Measurements from ENCODE around the gene PBRM1. TPM values are rescaled to one million over a fixed set of nuclear protein-coding genes. Genes with fewer than 3 reads are reported as not detected.

PBRM1 gene
- total and polyA plus RNA-seq, 2 donors (not counting 1 experiment from before 2014, with no cell fraction given) = 37.2 to 97.3 TPM

DNA sequence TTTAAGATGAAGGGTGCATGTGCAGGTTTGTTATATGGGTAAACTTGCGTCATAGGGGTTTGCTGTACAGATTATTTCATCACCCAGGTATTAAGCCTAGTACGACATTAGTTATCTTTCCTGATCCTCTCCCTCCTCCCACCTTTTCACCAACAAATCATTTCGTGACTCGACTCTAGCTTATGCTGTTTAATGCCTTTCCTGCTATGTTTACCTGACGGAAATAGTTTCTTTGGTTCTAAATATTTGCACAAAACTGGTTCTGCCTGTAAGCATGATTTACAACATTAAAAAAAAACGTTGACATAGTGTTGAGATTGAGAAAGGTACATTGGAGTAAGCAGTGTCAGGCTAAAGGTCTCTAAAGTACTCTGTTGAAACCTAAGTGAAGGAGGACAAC is 2.6 kb upstream of the PBRM1 start:
- Histone ChIP-seq H3K4me3 (replicated peaks in 1 of 4; ENCODE audit: control extremely low read depth in 1 of 4, insufficient read depth in 1 of 4, low read depth in 3 of 4, low read length in 4 of 4) (no peak overlapping the region), H2AFZ (ENCODE audit: low read length) (no peak overlapping the region), H3K4me1 (ENCODE audit: control insufficient read depth, extremely low read depth, insufficient read depth, low read length) (peaks cover 9% of the 10 kb centered on the region), H3K9ac (ENCODE audit: insufficient read depth, low read length) (no peak overlapping the region), H3K4me2 (ENCODE audit: extremely low read depth, insufficient read depth, low read length) (no peak overlapping the region), H3K27me3 (ENCODE audit: control insufficient read depth, insufficient read depth, low read length) (no peaks in the 10 kb centered on the region), H3K27ac (ENCODE audit: insufficient read depth, low read length) (no peak overlapping the region), H3K9me3 (ENCODE audit: control insufficient read depth, insufficient read depth, low read depth, low read length) (no peaks in the 10 kb centered on the region), H4K20me1 (ENCODE audit: control insufficient read depth, extremely low read depth, insufficient read depth, low read length) (no peaks in the 10 kb centered on the region), H3K36me3 (ENCODE audit: control insufficient read depth, insufficient read depth, low read length) (peaks cover 12% of the 10 kb centered on the region), H3K79me2 (ENCODE audit: control insufficient read depth, insufficient read depth, low read length) (peaks cover 50% of the 10 kb centered on the region)
- TF ChIP-seq, protein P1, sequence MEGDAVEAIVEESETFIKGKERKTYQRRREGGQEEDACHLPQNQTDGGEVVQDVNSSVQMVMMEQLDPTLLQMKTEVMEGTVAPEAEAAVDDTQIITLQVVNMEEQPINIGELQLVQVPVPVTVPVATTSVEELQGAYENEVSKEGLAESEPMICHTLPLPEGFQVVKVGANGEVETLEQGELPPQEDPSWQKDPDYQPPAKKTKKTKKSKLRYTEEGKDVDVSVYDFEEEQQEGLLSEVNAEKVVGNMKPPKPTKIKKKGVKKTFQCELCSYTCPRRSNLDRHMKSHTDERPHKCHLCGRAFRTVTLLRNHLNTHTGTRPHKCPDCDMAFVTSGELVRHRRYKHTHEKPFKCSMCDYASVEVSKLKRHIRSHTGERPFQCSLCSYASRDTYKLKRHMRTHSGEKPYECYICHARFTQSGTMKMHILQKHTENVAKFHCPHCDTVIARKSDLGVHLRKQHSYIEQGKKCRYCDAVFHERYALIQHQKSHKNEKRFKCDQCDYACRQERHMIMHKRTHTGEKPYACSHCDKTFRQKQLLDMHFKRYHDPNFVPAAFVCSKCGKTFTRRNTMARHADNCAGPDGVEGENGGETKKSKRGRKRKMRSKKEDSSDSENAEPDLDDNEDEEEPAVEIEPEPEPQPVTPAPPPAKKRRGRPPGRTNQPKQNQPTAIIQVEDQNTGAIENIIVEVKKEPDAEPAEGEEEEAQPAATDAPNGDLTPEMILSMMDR (conservative IDR thresholded peaks at IDR 0.05 in 1 of 2, IDR thresholded peaks at IDR 0.05 in 1 of 2; ENCODE audit: low read depth in 1 of 2, low read length in 2 of 2) = no peak
- no peak for TF ChIP-seq EZH2 (IDR thresholded peaks at IDR 0.05; ENCODE audit: low read length, missing control alignments)
- DNase-seq (ENCODE audit: low read depth in 2 of 2) = no peak

DNA sequence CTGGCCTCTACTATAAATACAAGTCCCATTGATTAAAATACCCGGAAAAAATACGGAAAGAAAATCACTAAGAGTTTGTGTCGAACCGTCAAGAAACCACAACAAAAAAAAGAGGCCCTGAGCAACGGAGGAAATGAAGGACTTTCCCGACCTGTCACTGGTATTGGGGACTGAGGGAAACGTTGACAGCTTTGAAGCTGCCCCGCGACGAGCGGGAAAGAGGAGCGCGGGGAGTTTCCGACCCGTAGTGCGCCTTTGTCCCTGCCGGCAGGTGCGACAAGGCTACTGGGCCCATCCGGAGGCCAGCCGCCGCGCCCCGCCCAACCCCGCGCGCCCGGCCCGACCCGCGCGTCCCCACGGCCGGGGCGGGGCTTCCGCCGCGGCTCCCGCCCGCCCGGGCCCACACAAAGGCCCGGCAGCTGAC is 416 bp downstream of the PBRM1 start:
- peak overlapping the region; percentile 79 for H3K4me2 ChIP-seq (ENCODE audit: extremely low read depth, insufficient read depth, low read length)
- peak overlapping the region; percentile 89 to 97 (median 94) for H3K4me3 ChIP-seq (replicated peaks in 1 of 4; ENCODE audit: control extremely low read depth in 1 of 4, insufficient read depth in 1 of 4, low read depth in 3 of 4, low read length in 4 of 4)
- H2AFZ ChIP-seq (ENCODE audit: low read length) = no peak overlapping the region
- H3K79me2 ChIP-seq (ENCODE audit: control insufficient read depth, insufficient read depth, low read length) = peaks cover 69% of the 10 kb centered on the region
- DNase-seq (ENCODE audit: low read depth in 2 of 2) = no peak
- peaks cover 5% of the 10 kb centered on the region for H3K36me3 ChIP-seq (ENCODE audit: control insufficient read depth, insufficient read depth, low read length)
- no peaks in the 10 kb centered on the region for H3K27me3 ChIP-seq (ENCODE audit: control insufficient read depth, insufficient read depth, low read length)
- no peaks in the 10 kb centered on the region for H4K20me1 ChIP-seq (ENCODE audit: control insufficient read depth, extremely low read depth, insufficient read depth, low read length)
- peaks cover 17% of the 10 kb centered on the region for H3K4me1 ChIP-seq (ENCODE audit: control insufficient read depth, extremely low read depth, insufficient read depth, low read length)
- H3K27ac ChIP-seq (ENCODE audit: insufficient read depth, low read length) = peak overlapping the region; percentile 93
- no peaks in the 10 kb centered on the region for H3K9me3 ChIP-seq (ENCODE audit: control insufficient read depth, insufficient read depth, low read depth, low read length)
- no peak for TF ChIP-seq EZH2 (IDR thresholded peaks at IDR 0.05; ENCODE audit: low read length, missing control alignments)
- TF ChIP-seq, protein P1 (conservative IDR thresholded peaks at IDR 0.05 in 1 of 2, IDR thresholded peaks at IDR 0.05 in 1 of 2; ENCODE audit: low read depth in 1 of 2, low read length in 2 of 2) = no peak
- peak overlapping the region; percentile 96 for H3K9ac ChIP-seq (ENCODE audit: insufficient read depth, low read length)

DNA sequence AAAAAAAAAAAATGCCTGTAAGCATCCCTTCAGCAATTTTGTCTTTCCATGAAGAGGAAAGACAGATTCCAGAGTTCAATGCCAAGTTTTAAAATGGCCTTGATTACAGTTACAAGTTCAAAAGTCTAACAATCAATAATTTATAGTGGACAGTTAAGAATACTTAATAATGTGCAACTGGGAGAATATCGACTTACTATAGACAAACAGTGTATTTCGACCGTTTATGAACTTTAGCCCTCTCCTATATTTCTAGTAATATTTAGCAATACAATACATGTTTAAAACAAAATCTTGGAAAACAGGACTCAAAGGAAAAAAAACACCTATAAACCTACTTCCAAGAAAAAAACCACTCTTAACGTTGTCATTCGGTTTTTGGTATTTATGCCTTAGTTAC is 1.5 kb downstream of the PBRM1 start:
- TF ChIP-seq, protein P1 (conservative IDR thresholded peaks at IDR 0.05 in 1 of 2, IDR thresholded peaks at IDR 0.05 in 1 of 2; ENCODE audit: low read depth in 1 of 2, low read length in 2 of 2) = no peak
- TF ChIP-seq EZH2 (IDR thresholded peaks at IDR 0.05; ENCODE audit: low read length, missing control alignments) = no peak
- H3K4me3 ChIP-seq (replicated peaks in 1 of 4; ENCODE audit: control extremely low read depth in 1 of 4, insufficient read depth in 1 of 4, low read depth in 3 of 4, low read length in 4 of 4) = peak overlapping the region; percentile 89 to 97 (median 94)
- no peak overlapping the region for H3K9ac ChIP-seq (ENCODE audit: insufficient read depth, low read length)
- H3K4me2 ChIP-seq (ENCODE audit: extremely low read depth, insufficient read depth, low read length) = peak overlapping the region; percentile 79
- H4K20me1 ChIP-seq (ENCODE audit: control insufficient read depth, extremely low read depth, insufficient read depth, low read length) = no peaks in the 10 kb centered on the region
- peaks cover 6% of the 10 kb centered on the region for H3K36me3 ChIP-seq (ENCODE audit: control insufficient read depth, insufficient read depth, low read length)
- no peaks in the 10 kb centered on the region for H3K27me3 ChIP-seq (ENCODE audit: control insufficient read depth, insufficient read depth, low read length)
- H3K9me3 ChIP-seq (ENCODE audit: control insufficient read depth, insufficient read depth, low read depth, low read length) = no peaks in the 10 kb centered on the region
- no peak overlapping the region for H2AFZ ChIP-seq (ENCODE audit: low read length)
- peaks cover 78% of the 10 kb centered on the region for H3K79me2 ChIP-seq (ENCODE audit: control insufficient read depth, insufficient read depth, low read length)
- DNase-seq (ENCODE audit: low read depth in 2 of 2) = no peak
- H3K4me1 ChIP-seq (ENCODE audit: control insufficient read depth, extremely low read depth, insufficient read depth, low read length) = peaks cover 19% of the 10 kb centered on the region
- H3K27ac ChIP-seq (ENCODE audit: insufficient read depth, low read length) = peak overlapping the region; percentile 92

All from fibroblast of lung (primary cell).